Mammary epithelial cell (primary cell): ENCODE data around the gene GYPA.
"Not testable (repeated sequence)": the region's sequence is repeated elsewhere in the genome, so short reads cannot be mapped to it uniquely, and the experiment has no call there.

ENCODE experiments used
- EZH2 ChIP-seq: IDR thresholded peaks from 2 replicates; pipeline ENCODE4 v1.6.1; 2012; ENCODE audit warnings: low read length, inconsistent platforms, borderline replicate concordance
- TF ChIP-seq, protein P1 (sequence below), 2 donors: IDR thresholded peaks in 1 of 2; conservative IDR thresholded peaks in 1 of 2; 2 replicates each; pipeline ENCODE4 v1.5.1; 2011 to 2012; ENCODE audit warnings: inconsistent platforms in 2 of 2, low read length in 2 of 2, mild to moderate bottlenecking in 2 of 2, control low read depth in 1 of 2, low read depth in 1 of 2; ENCODE audit not compliant: insufficient read depth in 1 of 2; ENCODE audit errors: extremely low read depth in 1 of 2

DNA sequence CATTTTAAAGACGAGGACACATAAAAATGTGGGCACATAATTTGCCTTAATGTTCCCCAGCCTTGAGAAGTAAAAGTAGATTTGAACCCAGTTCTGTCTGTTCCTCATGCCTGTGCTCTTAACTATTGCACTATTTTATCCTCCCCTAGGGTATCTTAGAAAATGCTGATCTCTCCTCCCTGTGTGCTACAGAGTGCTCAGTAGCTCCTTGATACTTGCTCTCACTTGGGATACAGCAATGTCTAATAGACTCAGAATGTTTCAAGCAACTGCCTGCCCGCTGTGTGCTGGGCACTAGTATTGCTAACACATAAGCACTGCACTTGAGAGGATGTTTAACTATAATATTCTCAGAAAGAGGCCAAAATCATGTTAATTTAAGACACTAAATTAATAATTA is 971 bp downstream of the GYPA start:
- TF ChIP-seq, protein P1, sequence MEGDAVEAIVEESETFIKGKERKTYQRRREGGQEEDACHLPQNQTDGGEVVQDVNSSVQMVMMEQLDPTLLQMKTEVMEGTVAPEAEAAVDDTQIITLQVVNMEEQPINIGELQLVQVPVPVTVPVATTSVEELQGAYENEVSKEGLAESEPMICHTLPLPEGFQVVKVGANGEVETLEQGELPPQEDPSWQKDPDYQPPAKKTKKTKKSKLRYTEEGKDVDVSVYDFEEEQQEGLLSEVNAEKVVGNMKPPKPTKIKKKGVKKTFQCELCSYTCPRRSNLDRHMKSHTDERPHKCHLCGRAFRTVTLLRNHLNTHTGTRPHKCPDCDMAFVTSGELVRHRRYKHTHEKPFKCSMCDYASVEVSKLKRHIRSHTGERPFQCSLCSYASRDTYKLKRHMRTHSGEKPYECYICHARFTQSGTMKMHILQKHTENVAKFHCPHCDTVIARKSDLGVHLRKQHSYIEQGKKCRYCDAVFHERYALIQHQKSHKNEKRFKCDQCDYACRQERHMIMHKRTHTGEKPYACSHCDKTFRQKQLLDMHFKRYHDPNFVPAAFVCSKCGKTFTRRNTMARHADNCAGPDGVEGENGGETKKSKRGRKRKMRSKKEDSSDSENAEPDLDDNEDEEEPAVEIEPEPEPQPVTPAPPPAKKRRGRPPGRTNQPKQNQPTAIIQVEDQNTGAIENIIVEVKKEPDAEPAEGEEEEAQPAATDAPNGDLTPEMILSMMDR (conservative IDR thresholded peaks at IDR 0.05 in 1 of 2, IDR thresholded peaks at IDR 0.05 in 1 of 2; ENCODE audit: extremely low read depth in 1 of 2, insufficient read depth in 1 of 2, low read depth in 1 of 2, low read length in 2 of 2) = not testable (repeated sequence)
- not testable (repeated sequence) for TF ChIP-seq EZH2
